CD4-positive, alpha-beta T cell treated with Interleukin-17A for 1 hour (primary cell): Measurements from ENCODE around the gene MRGPRX2.

ENCODE experiments used
- DNase-seq: peaks from one replicate; pipeline ENCODE4 v3.0.0-alpha.2; 2020

The MRGPRX2 gene

DNA sequence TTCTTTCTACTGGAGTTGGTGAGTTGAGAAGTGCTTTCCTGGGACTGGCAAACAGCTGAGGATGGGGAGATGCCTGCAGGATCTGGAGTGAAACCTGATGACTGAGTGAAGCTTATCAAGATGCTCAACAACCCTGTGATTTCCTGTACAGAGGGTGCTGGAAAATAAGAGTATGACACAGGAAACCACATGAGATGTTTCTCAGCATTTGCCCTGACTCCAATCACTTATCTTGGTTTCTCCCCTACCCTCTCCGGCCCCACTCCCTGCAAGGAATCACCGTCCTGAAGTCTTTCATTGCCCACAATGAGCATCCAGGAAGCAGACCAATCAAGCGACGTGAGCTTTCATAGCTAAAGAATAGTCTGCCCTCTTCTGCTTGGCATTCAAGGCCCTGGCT lies at the start of gene MRGPRX2:
Gene MRGPRX2 (minus strand): TSS at position 89 of the 400 bp plus-strand sequence. CDS start 4,315 bp downstream, outside the sequence.
- DNase-seq, result peak; percentile 14

DNA sequence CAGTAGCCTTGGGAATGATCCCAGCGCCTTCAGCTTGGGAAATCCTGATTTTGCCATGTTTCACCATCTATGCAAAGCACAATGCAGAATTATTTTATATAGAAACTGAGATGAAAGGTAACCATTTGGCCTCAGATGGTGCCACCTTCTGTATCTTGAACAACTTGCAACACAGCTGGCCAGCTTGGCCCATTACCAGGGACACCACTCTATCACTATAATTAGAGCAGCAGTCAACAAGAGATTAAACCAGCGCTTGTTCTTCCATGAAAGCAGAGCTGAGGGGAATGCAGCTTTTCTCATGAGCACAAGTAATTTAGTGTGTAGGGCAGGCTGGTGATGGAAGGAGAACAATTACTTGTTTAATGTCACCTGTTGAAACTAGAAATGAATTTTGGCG lies 49.8 kb upstream of the MRGPRX2 start:
- no peak for DNase-seq

DNA sequence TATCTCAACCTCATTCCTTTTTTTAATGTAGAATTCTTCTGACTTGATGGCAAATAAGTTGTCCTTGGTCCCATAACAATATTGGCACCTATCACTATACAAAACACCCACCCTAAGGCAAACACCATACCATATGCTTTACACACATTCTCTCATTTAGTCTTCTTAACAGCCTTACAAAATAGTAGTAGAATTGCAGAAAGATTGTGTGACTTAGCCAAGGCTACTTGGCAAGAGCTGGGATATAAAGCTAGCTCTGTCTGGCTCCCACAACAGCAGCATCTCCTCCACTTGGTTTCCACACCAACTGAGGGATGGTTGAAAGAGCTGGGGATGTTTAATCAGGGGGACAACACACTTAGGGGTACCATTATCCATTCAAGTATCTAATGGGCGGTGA lies 46.6 kb upstream of the MRGPRX2 start:
- no peak for DNase-seq

DNA sequence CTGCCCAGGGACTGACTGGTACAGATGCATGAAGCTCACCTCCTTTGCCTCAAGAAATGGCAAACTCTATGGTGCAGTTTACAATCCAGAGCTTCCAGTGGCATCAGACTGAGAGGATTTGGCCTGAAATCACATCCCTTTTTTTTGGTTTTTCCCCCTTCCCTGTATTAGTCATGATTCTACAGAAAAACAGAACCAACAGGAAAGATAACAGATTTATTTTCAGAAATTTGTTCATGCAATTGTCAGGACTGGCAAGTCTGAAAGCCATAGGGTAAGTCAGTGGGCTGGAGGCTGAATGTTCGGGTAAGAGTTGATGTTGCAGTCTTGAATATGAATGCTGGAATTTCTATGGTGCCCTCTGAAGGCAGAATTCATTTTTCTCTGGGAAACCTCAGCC lies 44.5 kb upstream of the MRGPRX2 start:
- no peak for DNase-seq

DNA sequence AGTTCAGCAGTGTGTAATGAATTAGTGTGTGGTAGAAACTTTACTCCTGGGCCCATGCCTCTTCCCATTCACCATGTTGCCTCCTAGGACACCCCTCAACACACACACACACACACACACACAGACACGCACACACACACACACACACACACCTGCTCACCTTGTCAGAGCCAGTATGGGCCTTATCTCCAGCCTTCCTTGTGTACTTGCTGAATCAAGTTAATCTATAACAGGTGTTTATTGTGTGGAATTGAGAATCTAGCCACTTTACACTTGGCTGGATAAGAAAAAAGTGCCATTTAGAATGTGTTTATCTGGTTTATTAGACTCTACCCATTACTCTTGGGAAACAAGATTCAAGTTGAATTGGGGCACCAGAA lies 42.0 kb upstream of the MRGPRX2 start:
- no peak for DNase-seq

DNA sequence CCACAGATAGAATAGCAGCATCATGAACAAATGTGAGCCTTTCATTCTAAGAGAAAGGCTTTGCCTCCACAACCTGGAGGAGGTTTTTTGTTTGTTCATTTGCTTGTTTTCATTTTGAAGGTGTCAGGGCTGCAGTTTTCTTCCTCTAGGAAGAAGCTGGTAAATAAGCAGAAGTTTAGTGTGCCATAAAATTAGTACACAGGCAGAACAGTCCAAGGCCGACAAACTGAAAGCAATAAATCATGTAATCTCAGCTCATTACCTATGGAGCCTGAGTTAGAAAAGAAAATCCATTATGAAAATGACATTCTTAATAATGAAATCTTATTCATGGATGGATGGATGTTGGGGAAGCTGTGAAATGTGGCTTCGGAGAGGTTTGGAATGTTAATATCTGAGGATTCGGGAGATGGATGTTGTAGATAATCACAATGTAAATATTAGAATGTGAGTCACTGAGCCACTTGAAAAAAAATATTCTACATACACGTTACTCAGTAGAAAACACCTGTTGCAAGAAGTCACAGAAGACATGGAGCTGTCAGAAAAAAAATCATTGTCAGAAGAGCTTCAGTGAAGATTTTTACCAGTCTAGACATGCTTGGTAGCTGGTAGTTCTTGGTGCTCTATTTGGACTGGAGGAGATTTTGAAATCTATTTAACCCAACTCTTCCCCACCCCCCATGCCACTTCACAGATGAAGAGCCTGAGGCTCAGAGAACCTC lies 41.4 kb upstream of the MRGPRX2 start:
- no peak for DNase-seq

DNA sequence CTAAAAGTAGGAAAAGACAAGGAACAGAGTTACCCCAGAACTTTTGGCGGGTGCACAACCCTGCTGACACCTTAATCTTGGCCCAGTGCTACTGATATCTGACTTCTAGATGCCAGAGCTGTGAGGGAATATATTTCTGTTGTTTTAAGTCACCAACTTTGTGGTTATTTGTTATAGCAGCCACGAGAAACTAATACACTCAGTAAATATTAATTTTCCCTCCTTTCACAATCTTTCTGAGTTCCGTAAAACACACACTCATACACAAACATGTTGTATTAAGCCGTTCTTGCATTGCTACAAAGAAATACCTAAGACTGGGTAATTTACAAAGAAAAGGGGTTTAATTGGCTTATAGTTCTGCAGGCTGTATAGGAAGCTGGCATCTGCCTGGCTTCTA lies 40.4 kb upstream of the MRGPRX2 start:
- no peak for DNase-seq

DNA sequence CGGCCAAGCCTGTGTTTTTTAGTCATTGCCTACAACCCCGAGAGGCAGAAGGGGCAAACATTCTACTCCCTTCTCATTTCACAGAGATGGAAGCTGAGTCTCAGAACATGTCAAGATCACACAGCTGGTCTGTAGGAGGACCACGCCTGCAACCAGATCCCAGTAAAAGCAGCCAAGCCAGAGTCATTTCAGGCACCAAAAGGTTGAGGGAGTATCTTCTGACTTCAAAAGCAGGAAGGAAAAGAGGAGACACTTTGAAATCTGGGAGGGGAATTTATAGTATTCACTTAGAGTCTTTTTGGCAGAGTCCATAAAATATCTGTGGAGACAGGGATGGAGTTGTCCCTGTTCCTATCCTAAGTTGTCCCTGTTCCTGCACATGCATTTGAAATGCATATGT lies 38.6 kb upstream of the MRGPRX2 start:
- DNase-seq, result no peak

DNA sequence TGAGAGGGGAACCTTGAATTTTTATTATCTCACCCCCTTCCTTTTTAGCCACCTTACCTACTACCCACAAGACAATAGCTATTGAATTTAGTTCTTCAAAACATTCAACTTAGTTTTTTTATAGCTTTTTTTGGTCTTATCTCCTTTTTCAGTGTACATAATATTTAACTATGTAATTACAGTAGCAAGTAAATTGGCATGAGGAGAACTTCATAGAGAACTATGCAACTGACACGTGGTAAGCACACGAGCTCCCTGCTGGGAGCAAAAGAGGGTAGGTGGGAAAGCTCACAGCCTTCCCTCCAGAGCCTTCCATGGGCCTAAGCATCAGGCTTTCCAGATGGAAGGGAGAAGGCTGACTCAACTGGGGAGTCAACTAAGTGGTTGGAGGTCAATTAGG lies 34.3 kb upstream of the MRGPRX2 start:
- no peak for DNase-seq

DNA sequence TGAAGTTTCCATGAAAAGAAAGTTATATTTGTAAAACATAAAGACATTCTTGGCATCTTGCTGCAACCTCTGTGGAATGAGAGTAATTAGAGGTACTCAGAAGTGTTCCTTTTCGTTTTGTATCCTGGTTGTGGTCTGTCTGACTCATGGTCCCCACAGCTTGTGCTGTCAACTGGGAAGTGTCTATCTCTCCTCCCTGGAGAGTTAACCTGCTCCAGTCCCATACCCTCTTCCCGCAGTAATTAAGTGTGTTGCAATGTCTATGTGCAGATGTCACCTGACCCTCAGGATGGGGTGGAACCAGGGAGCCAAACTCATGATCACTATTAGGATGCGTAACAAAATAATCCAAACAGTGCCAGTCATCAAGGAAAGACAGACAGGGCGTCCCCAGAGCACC lies 33.5 kb upstream of the MRGPRX2 start:
- DNase-seq, result no peak

DNA sequence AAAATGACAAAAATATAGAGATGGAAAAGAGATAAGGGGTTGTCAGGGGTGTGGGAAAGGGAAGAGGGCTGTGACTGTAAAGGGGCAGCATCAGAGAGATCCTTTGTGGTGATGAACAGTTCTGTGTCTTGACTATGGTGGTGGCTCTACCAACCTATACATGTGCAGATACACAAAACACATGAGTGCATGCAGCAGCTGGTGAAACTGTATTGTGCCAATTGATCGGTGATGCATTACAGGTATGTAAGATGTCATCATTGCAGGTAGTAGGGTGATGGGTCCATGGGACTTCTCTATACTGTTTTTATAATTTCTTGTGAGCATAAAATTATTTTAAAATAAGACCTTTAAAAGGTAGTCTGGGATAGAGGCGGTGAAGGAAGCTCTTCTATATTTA lies 32.3 kb upstream of the MRGPRX2 start:
- no peak for DNase-seq

DNA sequence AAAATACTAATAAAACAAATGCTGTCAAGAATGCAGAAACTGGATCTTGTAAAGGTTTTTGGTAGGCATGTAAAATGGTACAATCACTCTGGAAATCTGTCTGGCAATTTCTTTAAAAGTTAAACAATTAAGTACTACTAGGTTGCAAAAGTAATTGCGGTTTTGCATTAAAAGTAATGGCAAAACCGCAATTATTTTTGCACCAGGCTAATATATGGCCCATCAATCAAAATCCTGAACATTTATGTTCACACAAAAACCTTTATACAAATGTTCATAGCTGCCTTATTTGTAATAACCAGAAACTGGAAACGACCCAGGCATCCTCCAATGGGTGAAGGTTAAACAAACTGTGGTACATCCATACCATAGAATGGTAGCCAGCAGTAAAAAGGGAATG lies 31.8 kb upstream of the MRGPRX2 start:
- no peak for DNase-seq

DNA sequence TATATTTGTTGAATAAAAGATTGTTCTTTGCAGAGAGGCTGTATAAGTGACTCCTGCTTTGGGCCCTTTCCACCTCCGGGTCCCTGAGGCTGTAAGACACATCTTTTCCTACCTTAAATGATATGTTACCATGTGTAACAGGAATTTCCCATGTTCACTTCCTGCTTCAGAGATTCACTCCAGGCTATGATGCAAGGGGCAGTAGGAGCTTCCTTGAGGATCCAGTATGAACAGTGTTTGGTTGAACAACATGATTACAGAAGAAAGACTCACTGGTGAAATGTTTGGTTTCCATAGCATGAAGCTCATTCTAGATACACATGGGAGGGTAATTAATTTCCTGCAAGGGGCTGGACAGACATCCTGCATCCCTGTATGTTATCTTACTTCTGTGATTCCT lies 30.8 kb upstream of the MRGPRX2 start:
- no peak for DNase-seq

DNA sequence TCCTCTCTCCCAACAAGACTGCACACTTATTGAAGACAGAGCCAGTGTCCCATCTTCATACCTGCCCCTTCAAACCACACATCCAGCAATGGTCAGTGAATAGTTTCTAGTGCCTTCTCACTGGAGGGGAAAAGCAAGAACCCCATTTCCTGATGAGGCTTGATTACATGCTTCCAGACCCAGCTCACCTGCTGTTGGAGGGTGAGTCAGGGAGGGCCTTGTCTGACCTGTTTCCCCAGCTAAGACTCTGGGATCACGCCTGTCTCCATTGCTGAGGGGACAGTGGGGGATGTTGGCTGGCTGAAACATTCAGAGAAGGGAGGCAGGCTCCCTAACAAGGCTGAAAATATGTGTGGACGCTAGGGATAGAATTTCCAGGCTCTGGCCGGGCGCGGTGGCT lies 28.9 kb upstream of the MRGPRX2 start:
- DNase-seq, result no peak

DNA sequence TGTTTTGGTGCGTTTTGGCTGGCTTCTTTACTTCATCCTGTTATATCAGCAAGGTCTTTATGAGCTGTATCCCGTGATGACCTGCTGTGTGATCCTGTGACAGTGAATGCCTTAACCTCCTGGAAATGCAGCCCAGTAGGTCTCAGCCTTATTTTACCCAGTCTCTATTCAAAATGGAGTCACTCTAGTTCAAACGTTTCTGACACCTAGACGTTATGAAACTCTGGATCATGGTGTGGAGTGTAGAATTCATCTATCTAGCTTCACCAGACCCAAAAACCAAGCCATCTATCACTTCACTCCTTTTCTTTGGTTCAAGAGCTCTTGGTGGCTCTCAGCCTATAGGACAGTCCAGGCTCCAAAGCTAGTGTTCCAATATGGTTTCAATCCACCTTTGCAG lies 28.3 kb upstream of the MRGPRX2 start:
- DNase-seq, result no peak

DNA sequence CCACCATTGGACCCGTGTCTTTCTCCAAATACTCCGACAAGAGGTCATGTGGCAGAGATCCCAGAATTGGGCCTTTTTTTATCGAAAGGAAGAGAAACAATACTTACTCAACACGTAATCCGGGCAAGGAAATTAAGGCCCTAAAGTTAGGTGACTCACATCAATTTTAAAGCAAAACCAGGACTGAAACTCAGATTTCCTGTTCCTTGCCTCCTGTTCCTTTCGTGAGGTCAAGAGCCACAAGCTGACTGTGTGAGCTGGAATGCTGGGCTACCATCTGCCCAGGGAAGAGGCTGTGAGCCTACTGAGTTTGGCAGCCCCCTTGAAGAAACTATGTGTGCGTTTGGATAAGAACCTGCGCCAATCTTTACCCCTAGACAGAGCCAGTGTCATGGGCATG lies 27.1 kb upstream of the MRGPRX2 start:
- DNase-seq, result no peak

DNA sequence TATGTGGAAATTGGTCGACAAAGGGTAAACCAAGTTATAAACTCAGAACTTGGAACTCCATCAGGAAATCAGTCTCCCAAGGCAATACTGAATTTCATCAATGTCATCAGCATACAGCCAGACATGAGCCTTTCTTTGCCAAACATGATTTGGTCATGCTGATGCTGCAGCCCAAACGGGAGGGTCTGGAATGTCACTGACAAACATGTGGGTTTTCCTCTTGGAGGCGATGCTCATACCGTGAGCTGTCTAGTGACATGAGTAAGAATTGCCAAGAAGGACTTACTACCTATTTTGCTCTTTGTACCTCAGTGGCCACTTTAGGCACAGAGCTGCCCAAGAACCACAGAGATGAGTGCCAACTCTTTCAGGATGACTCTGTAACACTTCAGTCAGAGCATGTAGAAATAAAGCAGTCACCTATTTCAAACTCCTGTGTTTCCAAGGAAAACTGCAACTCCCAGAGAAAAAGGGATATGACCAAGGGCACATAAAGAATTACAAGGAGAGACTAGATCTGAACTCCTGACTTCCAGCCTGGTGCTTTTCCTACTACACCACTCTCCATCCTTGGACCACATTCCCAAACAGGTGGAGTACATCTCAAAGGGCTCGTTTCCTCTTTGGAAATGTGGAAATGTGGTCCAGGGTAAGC lies 24.3 kb upstream of the MRGPRX2 start:
- no peak for DNase-seq

DNA sequence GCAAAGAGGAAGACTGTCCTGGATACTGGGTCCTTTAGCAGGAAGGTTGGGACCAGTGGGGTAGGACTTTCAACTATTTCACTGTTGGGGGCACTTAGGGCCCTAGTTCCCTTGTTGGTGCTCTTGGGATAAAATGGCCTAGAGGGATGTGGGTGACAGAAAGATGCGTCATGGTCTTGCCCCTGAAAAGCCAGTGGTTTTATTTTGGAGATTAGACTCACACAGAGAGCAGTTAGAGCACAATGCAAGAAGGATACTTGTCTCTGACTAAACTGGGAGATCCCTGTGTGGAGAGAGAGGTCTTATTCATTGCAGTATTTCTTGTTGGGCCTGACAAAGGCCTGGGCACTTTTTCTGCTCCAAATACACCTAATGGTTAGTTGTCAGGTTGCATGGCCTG lies 22.6 kb upstream of the MRGPRX2 start:
- no peak for DNase-seq

DNA sequence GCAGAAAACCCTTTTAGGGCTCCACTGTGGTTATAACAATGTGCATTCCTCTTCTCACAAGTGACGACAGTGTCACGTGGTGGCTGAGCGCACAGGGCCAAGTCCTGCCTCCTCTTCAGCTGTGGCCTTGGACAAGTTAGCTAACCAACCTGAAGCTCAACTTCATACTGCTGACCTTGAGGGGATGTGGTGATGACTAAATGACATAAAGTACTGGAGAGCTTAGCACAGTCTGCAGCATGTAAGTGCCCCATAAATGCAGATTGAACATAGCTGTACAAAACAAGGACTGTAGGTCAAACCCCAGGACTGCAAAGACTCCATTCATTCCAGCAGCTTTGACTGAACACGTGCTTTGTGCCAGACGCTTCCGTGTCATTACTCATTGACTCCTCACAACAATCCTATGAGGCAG lies 20.1 kb upstream of the MRGPRX2 start:
- no peak for DNase-seq

DNA sequence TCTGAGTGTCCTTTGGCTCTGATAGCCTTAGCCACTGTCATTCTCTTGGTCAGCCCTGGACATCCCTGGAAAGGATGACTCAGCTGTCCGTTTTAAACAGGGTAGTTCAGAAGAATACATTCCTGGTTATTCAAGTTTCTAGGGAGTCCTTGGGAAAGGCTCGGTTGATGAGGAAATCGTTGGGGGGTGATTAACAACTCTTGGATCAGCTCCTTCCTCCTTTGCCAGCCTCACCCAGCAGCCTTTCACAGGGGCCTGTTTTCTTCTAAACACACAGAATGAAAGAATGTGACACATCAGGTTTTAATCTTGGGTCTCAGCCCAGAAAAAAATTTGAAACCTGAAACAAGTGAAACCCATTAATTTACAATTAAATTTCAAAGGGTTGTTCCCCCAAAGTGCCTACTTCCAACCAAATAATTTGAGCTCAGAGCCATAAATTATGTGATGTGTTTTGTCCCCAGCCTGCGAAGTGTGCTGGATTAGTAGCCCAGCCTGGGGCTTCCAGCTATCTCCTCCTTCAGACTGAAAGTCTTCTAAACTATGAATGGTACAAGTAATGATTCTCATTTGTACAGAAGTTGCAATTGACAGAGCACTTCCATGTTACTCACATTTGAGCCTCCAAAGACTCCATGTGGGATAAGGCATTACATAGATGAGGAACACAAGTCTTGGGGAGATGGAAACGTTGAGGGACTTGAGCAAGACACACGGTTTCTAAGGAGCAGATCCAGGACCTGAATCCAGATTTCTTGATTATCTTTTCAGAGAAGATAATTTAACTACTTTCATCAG lies 19.3 kb upstream of the MRGPRX2 start:
- DNase-seq, result no peak

DNA sequence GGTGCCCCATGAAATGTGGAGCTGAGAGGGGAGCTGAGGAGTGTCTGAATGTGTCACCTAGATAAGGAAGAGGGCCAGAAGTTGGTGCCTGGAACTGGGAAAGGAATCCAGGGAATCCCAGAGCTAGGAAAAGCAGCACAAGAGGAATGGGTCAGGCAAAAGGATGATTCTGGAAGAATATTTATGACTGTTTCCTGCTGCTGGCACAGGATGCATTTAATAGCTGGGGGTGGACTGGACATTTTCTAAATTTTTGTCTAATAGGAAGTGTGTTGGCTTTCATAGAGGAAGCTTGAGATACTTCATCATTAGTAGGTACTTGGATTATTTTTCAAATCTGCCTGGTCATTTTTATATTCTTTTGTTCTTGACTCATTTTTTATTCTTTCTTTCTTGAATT lies 17.4 kb upstream of the MRGPRX2 start:
- DNase-seq, result no peak

DNA sequence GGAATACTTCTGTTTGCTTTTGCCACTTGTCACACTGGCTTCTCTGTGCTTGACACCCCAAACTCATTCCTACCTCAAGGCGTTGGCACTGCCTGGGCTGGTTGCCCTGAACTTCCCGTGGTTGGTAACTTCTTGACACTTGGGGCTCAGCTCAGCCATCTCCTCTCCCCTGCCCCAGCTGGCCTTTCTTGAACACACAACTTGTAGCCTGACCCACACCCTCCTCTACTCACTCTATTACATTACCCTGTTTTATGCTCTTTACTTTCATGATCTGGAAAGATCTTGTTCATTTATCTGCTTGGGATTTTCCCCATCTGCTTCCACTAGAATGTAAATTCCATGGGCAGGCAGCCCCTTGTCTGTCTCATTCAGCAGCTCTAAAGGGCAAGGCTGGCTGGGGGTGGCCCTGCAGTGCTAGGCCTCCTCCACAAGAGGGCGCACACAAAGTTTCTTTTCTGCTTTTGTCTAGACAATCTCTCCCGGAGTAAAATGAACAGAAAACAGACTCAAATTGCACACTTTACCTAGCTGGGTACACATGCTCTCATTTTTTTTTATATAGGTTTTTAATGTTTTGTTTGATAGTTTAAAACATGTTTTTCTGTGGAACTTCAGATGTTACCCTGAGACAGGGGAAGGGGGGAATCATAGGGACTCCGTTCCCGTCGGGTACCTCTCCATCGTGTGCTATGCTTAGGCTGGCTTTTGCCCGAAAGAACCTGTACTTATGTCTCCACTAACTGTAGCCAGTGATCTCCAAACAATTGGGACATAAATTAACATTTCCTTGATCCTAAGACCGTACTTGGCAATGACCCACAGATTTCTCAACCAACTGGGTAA lies 16.4 kb upstream of the MRGPRX2 start:
- DNase-seq, result peak; percentile 64

DNA sequence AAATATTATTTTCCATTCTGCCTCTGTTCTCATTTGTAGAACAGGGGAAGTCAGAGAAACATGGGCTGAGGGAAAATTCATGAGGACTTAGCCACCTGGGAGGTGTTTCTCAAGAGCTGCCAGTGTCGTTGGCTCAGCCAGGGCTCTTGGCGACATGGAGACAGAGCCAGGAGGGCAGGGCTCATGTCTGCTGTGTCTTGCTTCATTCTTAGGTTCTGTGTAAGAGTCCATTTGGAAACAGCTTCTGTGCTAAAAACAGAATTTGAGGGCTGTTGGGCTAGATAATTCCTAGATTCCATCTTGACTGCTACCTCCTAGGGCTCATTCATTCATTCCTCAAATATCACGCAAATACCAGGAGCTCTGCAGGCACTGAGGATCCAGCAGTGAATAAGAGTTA lies 15.1 kb upstream of the MRGPRX2 start:
- DNase-seq, result no peak
